ENCODE results near the gene LELP1. TPM values are rescaled to one million over a fixed set of nuclear protein-coding genes. Genes with fewer than 3 reads are reported as not detected.
"Not testable (repeated sequence)": the region's sequence is repeated elsewhere in the genome, so short reads cannot be mapped to it uniquely, and the experiment has no call there.

The LELP1 gene
- not detected for polyA plus RNA-seq (ENCODE audit: insufficient read length in 10 of 10)
- long read RNA-seq, donor 1 = 0 reads
- long read RNA-seq, donor 2 = 0 reads
- long read RNA-seq, donor 3 = 0 reads
- long read RNA-seq, donor 4 = 0 reads
- long read RNA-seq, donor 5 = 0 reads
- long read RNA-seq, donor 6 = 0 reads
- long read RNA-seq, donor 7 = 0 reads
- long read RNA-seq, donor 8 = 0 reads
- long read RNA-seq, donor 9 = 0 reads

- DNase-seq = no peak
These were observed at the start of gene LELP1 for GRCh38 chr1:153203130-153203529. LELP1 (plus strand) TSS chr1:153203430; CDS start chr1:153204708, 1,278 bp downstream.

- no peak for DNase-seq
These were observed 47.7 kb upstream of the LELP1 start for GRCh38 chr1:153155541-153155940.

GRCh38 chr1:153168686-153169085 lies 34.5 kb upstream of the LELP1 start:
- DNase-seq = no peak

- no peak for DNase-seq
These were observed 28.6 kb upstream of the LELP1 start for GRCh38 chr1:153174624-153175023.

GRCh38 chr1:153178922-153179321 lies 24.3 kb upstream of the LELP1 start:
- DNase-seq = no peak

- DNase-seq = no peak
These were observed 22.7 kb upstream of the LELP1 start for GRCh38 chr1:153180556-153180955.

- DNase-seq = not testable (repeated sequence)
These were observed 14.9 kb upstream of the LELP1 start for GRCh38 chr1:153188301-153188700.

- no peak for DNase-seq
These were observed 12.9 kb upstream of the LELP1 start for GRCh38 chr1:153190373-153190772.

- DNase-seq = no peak
These were observed 10.5 kb upstream of the LELP1 start for GRCh38 chr1:153192697-153193096.

- DNase-seq = no peak
These were observed 8.7 kb upstream of the LELP1 start for GRCh38 chr1:153194331-153195050.

- no peak for DNase-seq
These were observed 8.0 kb upstream of the LELP1 start for GRCh38 chr1:153195216-153195615.

- peak in 1 of 3 donors; percentile 27 for DNase-seq
These were observed 1.2 kb upstream of the LELP1 start for GRCh38 chr1:153202006-153202405.

- no peak for DNase-seq
These were observed 3.4 kb downstream of the LELP1 start for GRCh38 chr1:153206631-153207030.

GRCh38 chr1:153210206-153210605 lies 7.0 kb downstream of the LELP1 start:
- no peak for DNase-seq

GRCh38 chr1:153212201-153212600 lies 9.0 kb downstream of the LELP1 start:
- DNase-seq = no peak

- no peak for DNase-seq
These were observed 10.3 kb downstream of the LELP1 start for GRCh38 chr1:153213519-153213918.

- no peak for DNase-seq
These were observed 14.0 kb downstream of the LELP1 start, which contains the start of gene PRR9 for GRCh38 chr1:153217212-153217611. PRR9 (plus strand) TSS chr1:153217584; CDS start chr1:153218145, 561 bp downstream.

- no peak for DNase-seq
These were observed 14.7 kb downstream of the LELP1 start for GRCh38 chr1:153217744-153218416.

GRCh38 chr1:153220606-153221303 lies 17.5 kb downstream of the LELP1 start:
- no peak for DNase-seq

GRCh38 chr1:153223040-153223891 lies 20.0 kb downstream of the LELP1 start:
- DNase-seq = peak; percentile 10 to 54 (median 16)

GRCh38 chr1:153227810-153228209 lies 24.6 kb downstream of the LELP1 start:
- DNase-seq = no peak
